ENCODE measurements around the gene NT5DC3. TPM values are rescaled to one million over a fixed set of nuclear protein-coding genes. Genes with fewer than 3 reads are reported as not detected.

The NT5DC3 gene
- total and polyA plus RNA-seq, 2 experiments from 2014 or later = 2.8 to 6.3 TPM

DNA sequence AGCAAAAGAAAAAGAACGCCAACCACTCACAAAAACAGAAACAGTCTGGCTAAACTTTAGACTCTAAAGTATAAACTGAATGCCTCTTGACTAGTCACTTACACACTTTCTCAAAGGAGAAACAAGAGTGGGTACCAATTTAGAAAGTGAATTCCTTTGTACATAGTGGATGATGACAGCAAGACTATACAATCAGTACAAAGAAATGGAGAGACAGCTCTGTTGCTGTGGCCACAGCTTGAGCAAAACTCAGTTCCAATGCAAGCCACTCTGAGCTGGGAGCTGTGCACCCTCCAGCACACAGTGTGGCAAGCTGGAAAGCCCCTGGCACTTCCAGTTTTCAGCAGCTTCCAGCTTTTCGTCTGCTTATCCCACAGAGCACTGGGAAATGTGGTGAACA, 21.7 kb downstream of the NT5DC3 start:
- no peak for DNase-seq (ENCODE audit: low spot score)
- Histone ChIP-seq H3K9me3 (ENCODE audit: low read depth) (no peaks in the 10 kb centered on the region), H3K9me2 (replicated peaks; ENCODE audit: insufficient read depth) (no peaks in the 10 kb centered on the region), H2AFZ (no peak overlapping the region), H3K4me1 (ENCODE audit: insufficient read depth) (no peaks in the 10 kb centered on the region), H3K79me2 (peaks cover 24% of the 10 kb centered on the region), H3K27me3 (no peaks in the 10 kb centered on the region), H3K4me3 (no peak overlapping the region), H3K4me2 (no peak overlapping the region), H3K27ac (no peak overlapping the region), H3K36me3 (replicated peaks; ENCODE audit: insufficient read depth, low read depth) (no peaks in the 10 kb centered on the region), H4K20me1 (ENCODE audit: insufficient read depth, poor library complexity, severe bottlenecking) (no peaks in the 10 kb centered on the region)
- TF ChIP-seq EZH2 (IDR thresholded peaks at IDR 0.05; ENCODE audit: borderline replicate concordance) (no peak), EZH2phosphoT487 (IDR thresholded peaks at IDR 0.05; ENCODE audit: low read depth, severe bottlenecking, unreplicated experiment) (no peak)
- TF ChIP-seq, protein P1, sequence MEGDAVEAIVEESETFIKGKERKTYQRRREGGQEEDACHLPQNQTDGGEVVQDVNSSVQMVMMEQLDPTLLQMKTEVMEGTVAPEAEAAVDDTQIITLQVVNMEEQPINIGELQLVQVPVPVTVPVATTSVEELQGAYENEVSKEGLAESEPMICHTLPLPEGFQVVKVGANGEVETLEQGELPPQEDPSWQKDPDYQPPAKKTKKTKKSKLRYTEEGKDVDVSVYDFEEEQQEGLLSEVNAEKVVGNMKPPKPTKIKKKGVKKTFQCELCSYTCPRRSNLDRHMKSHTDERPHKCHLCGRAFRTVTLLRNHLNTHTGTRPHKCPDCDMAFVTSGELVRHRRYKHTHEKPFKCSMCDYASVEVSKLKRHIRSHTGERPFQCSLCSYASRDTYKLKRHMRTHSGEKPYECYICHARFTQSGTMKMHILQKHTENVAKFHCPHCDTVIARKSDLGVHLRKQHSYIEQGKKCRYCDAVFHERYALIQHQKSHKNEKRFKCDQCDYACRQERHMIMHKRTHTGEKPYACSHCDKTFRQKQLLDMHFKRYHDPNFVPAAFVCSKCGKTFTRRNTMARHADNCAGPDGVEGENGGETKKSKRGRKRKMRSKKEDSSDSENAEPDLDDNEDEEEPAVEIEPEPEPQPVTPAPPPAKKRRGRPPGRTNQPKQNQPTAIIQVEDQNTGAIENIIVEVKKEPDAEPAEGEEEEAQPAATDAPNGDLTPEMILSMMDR (IDR thresholded peaks at IDR 0.05; ENCODE audit: poor library complexity) = no peak
- WGBS (ENCODE audit: low lambda C conversion rate, missing lambda C conversion rate) = 91% methylated on average over 2 of the region's 2 CpGs

DNA sequence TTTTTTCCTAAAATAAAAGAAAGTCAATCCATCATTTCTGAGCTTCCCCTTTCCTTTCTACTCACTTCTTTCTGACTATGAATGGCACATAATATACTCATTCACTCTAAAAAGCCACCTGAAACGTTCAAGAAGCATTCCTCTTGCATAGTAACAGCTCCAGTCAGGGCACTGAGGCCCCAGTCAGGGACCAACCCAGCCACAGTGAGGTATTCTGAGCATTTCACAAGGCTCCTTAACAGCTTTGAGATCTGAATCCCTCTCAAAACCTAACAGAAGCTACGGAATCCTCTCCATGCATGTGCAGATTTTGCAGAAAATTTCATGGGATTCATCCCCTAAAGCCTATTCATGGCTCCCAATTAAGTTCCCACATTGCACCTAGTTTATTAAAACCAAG, 23.2 kb downstream of the NT5DC3 start:
- Histone ChIP-seq H3K36me3 (replicated peaks; ENCODE audit: insufficient read depth, low read depth) (no peaks in the 10 kb centered on the region), H3K4me2 (no peak overlapping the region), H3K4me1 (ENCODE audit: insufficient read depth) (no peaks in the 10 kb centered on the region), H3K4me3 (no peak overlapping the region), H4K20me1 (ENCODE audit: insufficient read depth, poor library complexity, severe bottlenecking) (no peaks in the 10 kb centered on the region), H3K9me3 (ENCODE audit: low read depth) (no peaks in the 10 kb centered on the region), H3K9me2 (replicated peaks; ENCODE audit: insufficient read depth) (no peaks in the 10 kb centered on the region), H3K27ac (no peak overlapping the region), H3K27me3 (no peaks in the 10 kb centered on the region), H2AFZ (no peak overlapping the region), H3K79me2 (peaks cover 24% of the 10 kb centered on the region)
- WGBS (ENCODE audit: low lambda C conversion rate, missing lambda C conversion rate) = 71% methylated on average over 2 of the region's 2 CpGs
- no peak for TF ChIP-seq EZH2phosphoT487 (IDR thresholded peaks at IDR 0.05; ENCODE audit: low read depth, severe bottlenecking, unreplicated experiment)
- TF ChIP-seq, protein P1 (IDR thresholded peaks at IDR 0.05; ENCODE audit: poor library complexity) = no peak
- TF ChIP-seq EZH2 (IDR thresholded peaks at IDR 0.05; ENCODE audit: borderline replicate concordance) = no peak
- DNase-seq (ENCODE audit: low spot score) = no peak

DNA sequence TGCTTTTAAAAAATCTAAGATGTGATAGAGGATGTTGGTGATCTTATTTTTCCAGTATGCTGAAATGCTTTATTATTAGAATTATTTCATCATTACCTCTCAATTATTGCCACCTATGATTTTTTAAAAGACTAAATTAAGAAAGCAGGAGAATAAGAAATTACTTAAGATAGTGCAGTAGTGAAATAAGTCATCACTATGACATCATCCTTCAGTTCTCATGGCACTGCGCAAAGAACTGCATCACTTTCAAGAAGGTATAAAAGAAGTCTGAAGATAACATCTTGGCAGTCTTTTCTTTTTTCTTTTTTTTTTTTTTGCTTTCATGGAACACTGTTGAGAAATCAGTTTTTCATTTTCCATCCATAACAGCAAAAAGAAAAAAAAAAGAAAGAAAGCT, 24.4 kb downstream of the NT5DC3 start:
- TF ChIP-seq EZH2phosphoT487 (IDR thresholded peaks at IDR 0.05; ENCODE audit: low read depth, severe bottlenecking, unreplicated experiment) (no peak), EZH2 (IDR thresholded peaks at IDR 0.05; ENCODE audit: borderline replicate concordance) (no peak)
- TF ChIP-seq, protein P1 (IDR thresholded peaks at IDR 0.05; ENCODE audit: poor library complexity) = no peak
- Histone ChIP-seq H3K27me3 (no peaks in the 10 kb centered on the region), H3K79me2 (peaks cover 24% of the 10 kb centered on the region), H4K20me1 (ENCODE audit: insufficient read depth, poor library complexity, severe bottlenecking) (no peaks in the 10 kb centered on the region), H2AFZ (no peak overlapping the region), H3K9me2 (replicated peaks; ENCODE audit: insufficient read depth) (no peaks in the 10 kb centered on the region), H3K9me3 (ENCODE audit: low read depth) (no peaks in the 10 kb centered on the region), H3K27ac (no peak overlapping the region), H3K4me2 (no peak overlapping the region), H3K36me3 (replicated peaks; ENCODE audit: insufficient read depth, low read depth) (no peaks in the 10 kb centered on the region), H3K4me3 (no peak overlapping the region), H3K4me1 (ENCODE audit: insufficient read depth) (no peaks in the 10 kb centered on the region)
- 97% methylated on average over 1 of the region's 1 CpG for WGBS (ENCODE audit: low lambda C conversion rate, missing lambda C conversion rate)
- DNase-seq (ENCODE audit: low spot score) = no peak

DNA sequence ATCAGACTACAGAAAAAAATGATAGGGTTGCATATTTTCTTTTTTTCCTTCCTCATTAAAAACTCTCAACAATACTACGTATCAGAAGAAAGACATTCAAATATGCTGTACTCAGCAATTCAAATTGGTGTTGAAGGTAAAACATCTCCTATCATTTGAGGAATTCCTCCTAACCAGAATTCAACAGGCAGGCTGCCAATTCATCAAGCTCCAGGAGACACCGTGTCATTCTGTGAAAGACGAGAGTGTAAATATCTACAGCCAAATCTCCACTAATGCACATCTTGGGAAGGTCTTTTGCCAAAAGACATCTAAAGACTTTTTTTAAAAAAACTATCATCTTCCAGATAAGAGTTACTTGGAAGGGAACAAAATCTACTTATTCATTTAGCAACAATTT, 26.6 kb downstream of the NT5DC3 start:
- Histone ChIP-seq H2AFZ (no peak overlapping the region), H3K9me2 (replicated peaks; ENCODE audit: insufficient read depth) (no peaks in the 10 kb centered on the region), H3K27me3 (no peaks in the 10 kb centered on the region), H3K36me3 (replicated peaks; ENCODE audit: insufficient read depth, low read depth) (no peaks in the 10 kb centered on the region), H3K9me3 (ENCODE audit: low read depth) (no peaks in the 10 kb centered on the region), H4K20me1 (ENCODE audit: insufficient read depth, poor library complexity, severe bottlenecking) (no peaks in the 10 kb centered on the region), H3K4me2 (no peak overlapping the region), H3K4me3 (no peak overlapping the region), H3K4me1 (ENCODE audit: insufficient read depth) (no peaks in the 10 kb centered on the region), H3K27ac (no peak overlapping the region), H3K79me2 (peaks cover 11% of the 10 kb centered on the region)
- WGBS (ENCODE audit: low lambda C conversion rate, missing lambda C conversion rate) = 77% methylated on average over 3 of the region's 3 CpGs
- TF ChIP-seq EZH2phosphoT487 (IDR thresholded peaks at IDR 0.05; ENCODE audit: low read depth, severe bottlenecking, unreplicated experiment) = no peak
- no peak for TF ChIP-seq EZH2 (IDR thresholded peaks at IDR 0.05; ENCODE audit: borderline replicate concordance)
- TF ChIP-seq, protein P1 (IDR thresholded peaks at IDR 0.05; ENCODE audit: poor library complexity) = no peak
- DNase-seq (ENCODE audit: low spot score) = no peak

All from hepatocyte (in vitro differentiated cells).